Common myeloid progenitor, CD34-positive (primary cell): Measurements from ENCODE around the gene GPC4.

Experiments used
- CTCF ChIA-PET: fragments of 350-600 bp; sonication (Branson Sonifier 250); formaldehyde crosslinking; loops from one replicate; lab custom pipeline; 2021; ENCODE audit warnings: antibody characterized with exemption; lab: Charles Lee
- POLR2A ChIA-PET: fragments of 350-600 bp; sonication (Branson Sonifier 250); formaldehyde crosslinking; loops from one replicate; lab custom pipeline; 2021; ENCODE audit warnings: antibody characterized with exemption; lab: Charles Lee
- DNase-seq, 3 donors: peaks; one replicate each; pipeline versions ENCODE4 v3.0.0 to v3.0.0-alpha.2; 2013
- H3K27ac ChIP-seq, 2 experiments: 1 replicate in 1 of 2; 2 replicates in 1 of 2; pipeline ENCODE4 v1.7.0; 2013; ENCODE audit warnings: inconsistent platforms in 2 of 2, low read length in 2 of 2, mild to moderate bottlenecking in 2 of 2, low read depth in 1 of 2, moderate library complexity in 1 of 2; ENCODE audit not compliant: severe bottlenecking in 2 of 2, insufficient read depth in 1 of 2, poor library complexity in 1 of 2
- H3K27me3 ChIP-seq, 5 experiments: replicated peaks in 2 of 5; 1 replicate in 3 of 5; 2 replicates in 2 of 5; pipeline versions ENCODE4 v1.6.1 to v1.7.0; 2013; ENCODE audit warnings: low read length in 4 of 5, mild to moderate bottlenecking in 2 of 5, moderate library complexity in 2 of 5, inconsistent platforms in 1 of 5; ENCODE audit not compliant: insufficient read depth in 5 of 5, control insufficient read depth in 4 of 5
- H3K36me3 ChIP-seq, 4 experiments: 1 replicate in 2 of 4; 2 replicates in 2 of 4; pipeline versions ENCODE4 v1.6.1 to v1.7.0; 2013; ENCODE audit warnings: low read length in 3 of 4, control low read depth in 1 of 4, mild to moderate bottlenecking in 1 of 4; ENCODE audit not compliant: control insufficient read depth in 4 of 4, insufficient read depth in 4 of 4
- H3K4me1 ChIP-seq, 4 experiments: 1 replicate in 3 of 4; 2 replicates in 1 of 4; pipeline versions ENCODE4 v1.6.1 to v1.7.1; 2013; ENCODE audit warnings: low read length in 3 of 4, mild to moderate bottlenecking in 3 of 4, control low read depth in 1 of 4, inconsistent platforms in 1 of 4, moderate library complexity in 1 of 4; ENCODE audit not compliant: control insufficient read depth in 4 of 4, insufficient read depth in 4 of 4; ENCODE audit errors: control extremely low read depth in 1 of 4
- H3K4me3 ChIP-seq, 7 experiments: 1 replicate in 4 of 7; 2 replicates in 3 of 7; pipeline versions ENCODE4 v1.5.1 to v1.7.0; 2013; ENCODE audit warnings: mild to moderate bottlenecking in 7 of 7, low read length in 6 of 7, moderate library complexity in 6 of 7, inconsistent platforms in 2 of 7, low read depth in 2 of 7, control low read depth in 1 of 7; ENCODE audit not compliant: insufficient read depth in 4 of 7, control insufficient read depth in 1 of 7; ENCODE audit errors: extremely low read depth in 1 of 7
- H3K9me3 ChIP-seq, 5 experiments: 1 replicate in 4 of 5; 2 replicates in 1 of 5; pipeline versions ENCODE4 v1.6.1 to v1.7.1; 2013; ENCODE audit warnings: low read length in 4 of 5, mild to moderate bottlenecking in 2 of 5, inconsistent platforms in 1 of 5, low read depth in 1 of 5, moderate library complexity in 1 of 5; ENCODE audit not compliant: control insufficient read depth in 4 of 5, insufficient read depth in 2 of 5; ENCODE audit errors: control extremely low read depth in 1 of 5
- WGBS: methylation state at CpG from one replicate; pipeline ENCODE4 v1.1.5; 2013; ENCODE audit not compliant: insufficient coverage; 5-methylcytosine and 5-hydroxymethylcytosine counted together

The GPC4 gene

GRCh38 chrX:133369065-133369464 is 46.2 kb downstream of the GPC4 start:
- CTCF ChIA-PET, result no interaction called here
- no CpG with 5 or more reads among the region's 2 CpGs for WGBS
- POLR2A ChIA-PET, result interaction anchor here (0.6 kb wide), 1 partner anchor 621 kb away, joined by 3 read pairs; no protein-coding TSS in a partner anchor
- no peaks in the 10 kb centered on the region for H3K4me1 ChIP-seq
- H3K27me3 ChIP-seq, result no peaks in the 10 kb centered on the region
- H3K4me3 ChIP-seq, result no peak overlapping the region
- no peaks in the 10 kb centered on the region for H3K36me3 ChIP-seq
- peak in 2 of 3 donors; percentile 4 to 33 for DNase-seq
- H3K27ac ChIP-seq, result no peak overlapping the region
- H3K9me3 ChIP-seq, result no peaks in the 10 kb centered on the region

- Histone ChIP-seq H3K36me3 (no peaks in the 10 kb centered on the region), H3K27ac (no peak overlapping the region), H3K27me3 (no peaks in the 10 kb centered on the region), H3K4me3 (no peak overlapping the region), H3K9me3 (no peaks in the 10 kb centered on the region), H3K4me1 (no peaks in the 10 kb centered on the region)
- ChIA-PET POLR2A (no interaction called here), CTCF (no interaction called here)
- no peak for DNase-seq
Measured at GRCh38 chrX:133366735-133367134, 48.6 kb downstream of the GPC4 start.

- DNase-seq, result no peak
- no peak overlapping the region for H3K4me3 ChIP-seq
- no peaks in the 10 kb centered on the region for H3K9me3 ChIP-seq
- no peak overlapping the region for H3K27ac ChIP-seq
- POLR2A ChIA-PET, result no interaction called here
- no CpG with 5 or more reads among the region's 1 CpG for WGBS
- H3K4me1 ChIP-seq, result no peaks in the 10 kb centered on the region
- H3K27me3 ChIP-seq, result no peaks in the 10 kb centered on the region
- H3K36me3 ChIP-seq, result no peaks in the 10 kb centered on the region
- CTCF ChIA-PET, result no interaction called here
Measured at GRCh38 chrX:133365871-133366611, 49.2 kb downstream of the GPC4 start.

- Histone ChIP-seq H3K27ac (no peak overlapping the region), H3K9me3 (no peaks in the 10 kb centered on the region), H3K4me3 (no peak overlapping the region), H3K27me3 (no peaks in the 10 kb centered on the region), H3K36me3 (no peaks in the 10 kb centered on the region), H3K4me1 (no peaks in the 10 kb centered on the region)
- CTCF ChIA-PET, result no interaction called here
- WGBS, result no CpG with 5 or more reads among the region's 1 CpG
- POLR2A ChIA-PET, result no interaction called here
- no peak for DNase-seq
Measured at GRCh38 chrX:133364865-133365264, 50.4 kb downstream of the GPC4 start.

GRCh38 chrX:133364196-133364595 is 51.1 kb downstream of the GPC4 start:
- CTCF ChIA-PET, result no interaction called here
- H3K4me3 ChIP-seq, result no peak overlapping the region
- no peak overlapping the region for H3K27ac ChIP-seq
- no peaks in the 10 kb centered on the region for H3K36me3 ChIP-seq
- POLR2A ChIA-PET, result no interaction called here
- H3K27me3 ChIP-seq, result no peaks in the 10 kb centered on the region
- H3K4me1 ChIP-seq, result no peaks in the 10 kb centered on the region
- no CpG with 5 or more reads among the region's 1 CpG for WGBS
- no peaks in the 10 kb centered on the region for H3K9me3 ChIP-seq
- no peak for DNase-seq

GRCh38 chrX:133362538-133362937 is 52.8 kb downstream of the GPC4 start:
- Histone ChIP-seq H3K4me3 (no peak overlapping the region), H3K9me3 (no peaks in the 10 kb centered on the region), H3K27ac (no peak overlapping the region), H3K4me1 (no peaks in the 10 kb centered on the region), H3K36me3 (no peaks in the 10 kb centered on the region), H3K27me3 (peaks cover 0 to 4% (median 0%) of the 10 kb centered on the region in 5 experiments)
- CTCF ChIA-PET, result interaction anchor here (0.7 kb wide), 1 partner anchor 110 kb away, joined by 3 read pairs; no protein-coding TSS in a partner anchor
- no peak for DNase-seq
- POLR2A ChIA-PET, result no interaction called here
- WGBS, result 57% methylated on average over 1 of the region's 2 CpGs

- ChIA-PET POLR2A (no interaction called here), CTCF (no interaction called here)
- Histone ChIP-seq H3K4me3 (no peak overlapping the region), H3K27ac (no peak overlapping the region), H3K27me3 (peaks cover 0 to 4% (median 0%) of the 10 kb centered on the region in 5 experiments), H3K9me3 (no peaks in the 10 kb centered on the region), H3K36me3 (no peaks in the 10 kb centered on the region), H3K4me1 (no peaks in the 10 kb centered on the region)
- no peak for DNase-seq
- WGBS, result 76% methylated on average over 2 of the region's 2 CpGs
Measured at GRCh38 chrX:133359466-133359865, 55.8 kb downstream of the GPC4 start.
